RWPE1 (cell line): ENCODE measurements around the gene CAPN12.
A peak's percentile ranks its signal among the peaks of the same experiment; 100 is the strongest.

Experiments used
- CTCF ChIA-PET: fragments of 350-600 bp; sonication (Branson Sonifier 250); formaldehyde crosslinking; extraction: SDS; loops from one replicate; lab custom pipeline; 2021; lab: Yijun Ruan, JAX
- POLR2A ChIA-PET: fragments of 400-600 bp; formaldehyde crosslinking; extraction: SDS; loops from one replicate; lab custom pipeline; 2020; ENCODE audit warnings: antibody characterized with exemption; ENCODE audit not compliant: low non-redundant PET; lab: Yijun Ruan, JAX
- DNase-seq: peaks from one replicate; pipeline ENCODE4 v3.0.0; 2012; ENCODE audit warnings: low spot score
- H3K27ac ChIP-seq: fragments of 450-650 bp; 2 replicates; pipeline ENCODE4 v1.5.1; 2017
- CTCF ChIP-seq: fragments of 450-650 bp; conservative IDR thresholded peaks from 2 replicates; pipeline ENCODE4 v1.5.1; 2017; ENCODE audit warnings: low read depth, mild to moderate bottlenecking

The CAPN12 gene

GRCh38 chr19:38708413-38709024, 35.8 kb downstream of the CAPN12 start:
- ChIA-PET CTCF (no interaction called here), POLR2A (interaction anchor here (0.6 kb wide), 1 partner anchor 66 kb away, joined by 3 read pairs; no protein-coding TSS in a partner anchor)
- no peak for TF ChIP-seq CTCF
- H3K27ac ChIP-seq = peak overlapping the region; percentile 87
- DNase-seq = no peak

- POLR2A ChIA-PET = no interaction called here
- no peak for DNase-seq
Observed at GRCh38 chr19:38707512-38708114, 36.7 kb downstream of the CAPN12 start.

GRCh38 chr19:38706792-38707511, 37.3 kb downstream of the CAPN12 start:
- ChIA-PET POLR2A (no interaction called here), CTCF (no interaction called here)
- TF ChIP-seq CTCF = no peak
- DNase-seq = no peak
- peak overlapping the region; percentile 87 for H3K27ac ChIP-seq

More at GRCh38 chr19:38707512-38708114, 36.7 kb downstream of the CAPN12 start:
- CTCF ChIA-PET = no interaction called here
- TF ChIP-seq CTCF = no peak
- peak overlapping the region; percentile 87 for H3K27ac ChIP-seq

- no peak for TF ChIP-seq CTCF
- ChIA-PET POLR2A (no interaction called here), CTCF (interaction anchor here (0.7 kb wide), 1 partner anchor 17 kb away, joined by 3 read pairs; no protein-coding TSS in a partner anchor)
- DNase-seq = no peak
- H3K27ac ChIP-seq = peak overlapping the region; percentile 87
Observed at GRCh38 chr19:38705197-38706019, 38.9 kb downstream of the CAPN12 start.

GRCh38 chr19:38704488-38705026, 39.7 kb downstream of the CAPN12 start:
- ChIA-PET POLR2A (no interaction called here), CTCF (no interaction called here)
- DNase-seq = no peak
- peak overlapping the region; percentile 87 for H3K27ac ChIP-seq
- no peak for TF ChIP-seq CTCF
